Natural killer cell (primary cell): ENCODE data around the gene BCL2L1. TPM values are rescaled to one million over a fixed set of nuclear protein-coding genes. Genes with fewer than 3 reads are reported as not detected.

Experiments used
- ATAC-seq, 3 donors: fragments of 150-1000 bp in 2 of 3; fragments of 200-7000 bp in 1 of 3; cut with Tn5 transposase; 1 replicate in 1 of 3; 2 replicates in 2 of 3; pipeline ENCODE4 v1.10.0; 2021; ENCODE audit warnings: mild to moderate bottlenecking in 2 of 3, moderate library complexity in 2 of 3
- DNase-seq, 2 donors: peaks; one replicate each; pipeline versions ENCODE4 v3.0.0 to v3.0.0-alpha.2; 2013 to 2021; ENCODE audit warnings: mixed read lengths in 1 of 2
- H3K27ac ChIP-seq: one replicate; pipeline ENCODE4 v1.5.1; 2013; ENCODE audit warnings: mild to moderate bottlenecking, low read length
- H3K27me3 ChIP-seq: one replicate; pipeline ENCODE4 v1.6.1; 2013; ENCODE audit warnings: low read length; ENCODE audit not compliant: control insufficient read depth, insufficient read depth
- H3K36me3 ChIP-seq: one replicate; pipeline ENCODE4 v1.6.1; 2013; ENCODE audit warnings: low read length; ENCODE audit not compliant: control insufficient read depth, insufficient read depth
- H3K4me1 ChIP-seq: one replicate; pipeline ENCODE4 v1.6.1; 2013; ENCODE audit warnings: low read length; ENCODE audit not compliant: control insufficient read depth, insufficient read depth
- H3K4me3 ChIP-seq: one replicate; pipeline ENCODE4 v1.5.1; 2013; ENCODE audit warnings: low read length
- H3K9me3 ChIP-seq: one replicate; pipeline ENCODE4 v1.6.1; 2013; ENCODE audit warnings: low read length; ENCODE audit not compliant: control insufficient read depth, insufficient read depth
- H3K27ac Mint-ChIP-seq, 2 donors: one replicate each; pipeline ENCODE4 v1.8.0; 2022; ENCODE audit warnings: mild to moderate bottlenecking in 2 of 2, mixed read lengths in 2 of 2, moderate library complexity in 1 of 2
- H3K27me3 Mint-ChIP-seq, 2 donors: one replicate each; pipeline ENCODE4 v1.8.0; 2022; ENCODE audit warnings: low read depth in 2 of 2, mixed read lengths in 2 of 2
- H3K36me3 Mint-ChIP-seq: one replicate; pipeline ENCODE4 v1.8.0; 2022; ENCODE audit warnings: mixed read lengths
- H3K4me1 Mint-ChIP-seq, 2 donors: one replicate each; pipeline ENCODE4 v1.8.0; 2022; ENCODE audit warnings: mixed read lengths in 2 of 2
- H3K4me3 Mint-ChIP-seq: one replicate; pipeline ENCODE4 v1.8.0; 2022; ENCODE audit warnings: mild to moderate bottlenecking, moderate library complexity, mixed read lengths
- H3K9me3 Mint-ChIP-seq, 2 donors: one replicate each; pipeline ENCODE4 v1.8.0; 2022; ENCODE audit warnings: mixed read lengths in 2 of 2
- CTCF ChIP-seq: fragments of 200-600 bp; IDR thresholded peaks from one replicate; pipeline ENCODE4 v1.8.0; 2022; ENCODE audit warnings: antibody characterized with exemption
- WGBS: methylation state at CpG from one replicate; pipeline ENCODE4 v1.1.7; 2013; ENCODE audit warnings: missing lambda C conversion rate; ENCODE audit not compliant: insufficient coverage; 5-methylcytosine and 5-hydroxymethylcytosine counted together
- intact Hi-C: fragments of 100-400 bp; cut with micrococcal nuclease; formaldehyde crosslinking; loops from one replicate; pipeline ENCODE4 v1.14.2; 2022
- total RNA-seq, 4 donors: library from RNA; stranded (reverse); fragments of 120-200 nt in 1 of 4; gene quantifications; one replicate each; pipeline versions ENCODE4 v1.2.3 to v1.2.4, GENCODE V29; 2013 to 2022

Gene BCL2L1
- total RNA-seq, 3 donors from 2014 or later (not counting 1 experiment from before 2014, with no cell fraction given) = 67.4 to 92.6 (median 78.6) TPM

GRCh38 chr20:31712112-31712553 lies 10.5 kb downstream of the BCL2L1 start:
- WGBS = 91% methylated on average over 5 of the region's 5 CpGs
- no peak for TF ChIP-seq CTCF
- Histone ChIP-seq H3K4me3 (no peak overlapping the region), H3K9me3 (no peaks in the 10 kb centered on the region), H3K27me3 (no peaks in the 10 kb centered on the region), H3K36me3 (peaks cover 57% of the 10 kb centered on the region), H3K4me1 (peaks cover 62% of the 10 kb centered on the region), H3K27ac (no peak overlapping the region)
- Mint-ChIP-seq H3K36me3 (peaks cover 5% of the 10 kb centered on the region), H3K27ac (peak overlapping the region; percentile 84 to 97), H3K4me1 (peaks cover 76 to 97% of the 10 kb centered on the region in 2 donors), H3K9me3 (no peaks in the 10 kb centered on the region), H3K4me3 (peak overlapping the region; percentile 40), H3K27me3 (no peaks in the 10 kb centered on the region)
- intact Hi-C loops = no loop called here
- no peak for DNase-seq
- no peak for ATAC-seq

- Mint-ChIP-seq H3K27ac (peak overlapping the region; percentile 84 to 97), H3K9me3 (no peaks in the 10 kb centered on the region), H3K4me1 (peaks cover 76 to 97% of the 10 kb centered on the region in 2 donors), H3K4me3 (peak overlapping the region; percentile 61), H3K36me3 (peaks cover 9% of the 10 kb centered on the region), H3K27me3 (no peaks in the 10 kb centered on the region)
- no peak overlapping the region for H3K27ac ChIP-seq
- DNase-seq = no peak
- no peak for ATAC-seq
- H3K4me3 ChIP-seq = no peak overlapping the region
- H3K9me3 ChIP-seq = no peaks in the 10 kb centered on the region
- H3K36me3 ChIP-seq = peaks cover 63% of the 10 kb centered on the region
- TF ChIP-seq CTCF = no peak
- peaks cover 55% of the 10 kb centered on the region for H3K4me1 ChIP-seq
- H3K27me3 ChIP-seq = no peaks in the 10 kb centered on the region
- intact Hi-C loops = no loop called here
Measured at GRCh38 chr20:31711179-31712111, 11.2 kb downstream of the BCL2L1 start.

- H3K27me3 ChIP-seq = no peaks in the 10 kb centered on the region
- H3K9me3 ChIP-seq = no peaks in the 10 kb centered on the region
- peaks cover 76 to 97% of the 10 kb centered on the region in 2 donors for H3K4me1 Mint-ChIP-seq
- 87% methylated on average over 5 of the region's 5 CpGs for WGBS
- ATAC-seq = no peak
- no peaks in the 10 kb centered on the region for H3K9me3 Mint-ChIP-seq
- intact Hi-C loops = no loop called here
- H3K4me3 Mint-ChIP-seq = peak overlapping the region; percentile 61
- TF ChIP-seq CTCF = no peak
- H3K36me3 Mint-ChIP-seq = peaks cover 11% of the 10 kb centered on the region
- H3K27ac ChIP-seq = no peak overlapping the region
- H3K27me3 Mint-ChIP-seq = no peaks in the 10 kb centered on the region
- peak overlapping the region; percentile 84 to 97 for H3K27ac Mint-ChIP-seq
- H3K36me3 ChIP-seq = peaks cover 64% of the 10 kb centered on the region
- DNase-seq = no peak
- no peak overlapping the region for H3K4me3 ChIP-seq
- H3K4me1 ChIP-seq = peaks cover 53% of the 10 kb centered on the region
Measured at GRCh38 chr20:31710423-31711108, 12.1 kb downstream of the BCL2L1 start.
